Activated naive CD4-positive, alpha-beta T cell treated with Interleukin-2 at 50 U/mL for 16 hours (primary cell): ENCODE results near the gene FSCB.
"Not testable (repeated sequence)": the region's sequence is repeated elsewhere in the genome, so short reads cannot be mapped to it uniquely, and the experiment has no call there.

Experiments used
- DNase-seq: peaks from one replicate; pipeline ENCODE4 v3.0.0-alpha.2; 2020

The FSCB gene, protein sequence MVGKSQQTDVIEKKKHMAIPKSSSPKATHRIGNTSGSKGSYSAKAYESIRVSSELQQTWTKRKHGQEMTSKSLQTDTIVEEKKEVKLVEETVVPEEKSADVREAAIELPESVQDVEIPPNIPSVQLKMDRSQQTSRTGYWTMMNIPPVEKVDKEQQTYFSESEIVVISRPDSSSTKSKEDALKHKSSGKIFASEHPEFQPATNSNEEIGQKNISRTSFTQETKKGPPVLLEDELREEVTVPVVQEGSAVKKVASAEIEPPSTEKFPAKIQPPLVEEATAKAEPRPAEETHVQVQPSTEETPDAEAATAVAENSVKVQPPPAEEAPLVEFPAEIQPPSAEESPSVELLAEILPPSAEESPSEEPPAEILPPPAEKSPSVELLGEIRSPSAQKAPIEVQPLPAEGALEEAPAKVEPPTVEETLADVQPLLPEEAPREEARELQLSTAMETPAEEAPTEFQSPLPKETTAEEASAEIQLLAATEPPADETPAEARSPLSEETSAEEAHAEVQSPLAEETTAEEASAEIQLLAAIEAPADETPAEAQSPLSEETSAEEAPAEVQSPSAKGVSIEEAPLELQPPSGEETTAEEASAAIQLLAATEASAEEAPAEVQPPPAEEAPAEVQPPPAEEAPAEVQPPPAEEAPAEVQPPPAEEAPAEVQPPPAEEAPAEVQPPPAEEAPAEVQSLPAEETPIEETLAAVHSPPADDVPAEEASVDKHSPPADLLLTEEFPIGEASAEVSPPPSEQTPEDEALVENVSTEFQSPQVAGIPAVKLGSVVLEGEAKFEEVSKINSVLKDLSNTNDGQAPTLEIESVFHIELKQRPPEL

DNA sequence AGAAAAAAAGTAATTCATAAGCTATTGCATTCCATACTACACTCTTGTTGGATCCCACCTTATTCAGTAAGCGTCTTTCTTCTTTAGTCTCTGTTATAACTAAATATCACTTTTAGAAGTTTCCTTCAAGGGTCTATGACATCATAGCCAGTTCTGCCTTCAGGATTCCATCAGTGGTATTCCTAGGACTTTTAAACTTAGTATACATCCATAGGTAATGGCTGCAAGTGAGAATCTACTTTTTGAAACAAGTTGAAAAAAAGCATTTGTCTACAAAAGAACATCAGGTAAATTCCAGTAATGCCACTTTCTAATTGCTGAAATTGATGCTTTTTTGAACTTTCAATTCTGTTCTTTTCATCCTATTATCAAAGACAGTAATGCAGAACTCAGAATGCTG, at the start of gene FSCB:
TSS of gene FSCB (minus strand) at position 101 of the 400 bp plus-strand sequence. CDS start 296 bp downstream, outside the sequence.
- no peak for DNase-seq

DNA sequence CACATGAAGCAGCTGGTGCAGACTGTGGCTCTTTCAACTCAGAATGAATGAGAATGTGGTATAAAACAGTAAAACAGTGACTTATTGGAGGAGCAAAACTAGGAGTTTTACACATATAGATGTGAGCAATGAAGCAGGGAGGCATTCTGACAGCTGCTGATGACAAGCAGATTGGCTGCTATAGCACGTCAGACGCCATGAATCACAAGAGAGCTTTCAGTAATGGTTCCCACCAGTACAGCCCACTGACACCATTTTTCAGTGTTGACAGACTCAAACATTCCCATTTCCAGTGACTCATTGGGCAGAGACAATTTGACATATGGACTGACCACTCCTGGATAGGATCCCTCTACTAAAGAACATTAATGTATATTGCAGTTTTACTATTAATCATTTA, 24.6 kb upstream of the FSCB start:
- DNase-seq = no peak

DNA sequence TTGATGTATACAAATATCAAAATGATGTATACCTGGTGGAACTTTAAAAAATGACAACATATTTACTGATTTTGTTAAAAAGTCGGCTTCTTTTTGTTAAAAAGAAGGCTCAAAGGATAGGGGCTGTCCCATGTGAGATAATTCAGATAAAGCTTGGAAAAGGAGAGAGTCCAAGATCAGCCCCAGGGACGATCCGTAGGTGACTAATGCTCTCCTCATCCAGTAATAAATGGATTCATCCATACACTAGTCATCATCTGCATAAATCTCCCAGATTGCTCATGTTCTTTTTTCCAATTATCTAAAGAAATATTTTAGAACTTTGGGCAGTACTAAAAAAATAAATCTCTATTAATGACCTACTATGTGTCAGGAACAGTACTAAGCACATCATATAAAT, 23.4 kb upstream of the FSCB start:
- DNase-seq = no peak

DNA sequence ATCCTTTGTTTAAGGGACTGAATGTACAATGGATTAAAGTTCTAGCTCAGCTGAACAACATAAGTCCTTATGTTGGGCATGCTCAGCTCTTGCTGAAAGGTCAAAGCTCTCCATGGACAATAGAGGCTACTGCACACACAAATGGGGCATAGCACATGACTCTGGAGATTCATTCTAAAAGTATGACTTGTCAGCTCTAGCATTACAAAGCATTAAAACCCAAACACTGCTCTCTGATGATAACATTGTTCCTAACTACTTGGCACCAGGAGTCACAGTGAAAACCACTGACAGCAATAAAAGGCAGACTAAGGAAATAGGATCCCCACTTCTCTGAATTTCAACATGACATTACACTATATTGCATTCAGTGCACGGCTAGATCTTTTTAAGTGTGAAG, 21.9 kb upstream of the FSCB start:
- DNase-seq = no peak

DNA sequence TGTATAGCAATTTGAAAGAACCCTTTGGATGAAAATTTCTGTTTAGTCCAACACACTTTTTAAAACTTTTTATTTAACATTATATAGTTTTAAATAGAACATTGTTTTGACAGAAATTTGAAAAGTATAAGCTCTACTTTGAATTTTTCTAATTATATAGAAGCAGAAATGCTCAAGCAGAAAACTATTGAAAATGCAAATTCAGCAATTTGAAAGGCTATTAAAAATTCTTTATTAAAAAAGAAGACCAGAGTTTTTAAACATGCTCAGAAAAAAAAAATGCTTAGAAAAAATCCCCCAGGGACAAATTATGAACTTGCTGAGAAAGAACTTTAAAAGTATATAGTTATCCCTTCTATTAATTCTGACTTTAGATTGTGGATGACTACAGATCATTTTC, 21.1 kb upstream of the FSCB start:
- DNase-seq = no peak

DNA sequence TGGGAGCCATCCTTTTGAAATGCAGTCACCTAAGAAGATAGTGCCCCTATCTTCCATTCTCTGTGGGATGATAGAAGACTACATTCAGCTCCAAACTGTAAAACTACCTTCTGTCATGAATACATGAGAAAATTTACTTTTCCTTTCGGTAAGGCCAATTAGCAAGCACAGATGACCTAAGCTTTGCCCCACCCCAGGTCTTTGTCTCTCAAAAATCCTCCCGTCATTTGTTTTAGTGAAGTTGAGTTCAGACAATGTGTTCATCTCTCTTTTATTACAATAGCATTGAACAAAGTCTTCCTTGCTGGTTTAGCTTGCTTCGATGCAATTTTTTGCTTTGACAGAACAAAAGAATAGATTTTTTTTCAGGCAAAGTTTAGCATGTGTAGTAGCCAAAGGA, 18.2 kb upstream of the FSCB start:
- no peak for DNase-seq

DNA sequence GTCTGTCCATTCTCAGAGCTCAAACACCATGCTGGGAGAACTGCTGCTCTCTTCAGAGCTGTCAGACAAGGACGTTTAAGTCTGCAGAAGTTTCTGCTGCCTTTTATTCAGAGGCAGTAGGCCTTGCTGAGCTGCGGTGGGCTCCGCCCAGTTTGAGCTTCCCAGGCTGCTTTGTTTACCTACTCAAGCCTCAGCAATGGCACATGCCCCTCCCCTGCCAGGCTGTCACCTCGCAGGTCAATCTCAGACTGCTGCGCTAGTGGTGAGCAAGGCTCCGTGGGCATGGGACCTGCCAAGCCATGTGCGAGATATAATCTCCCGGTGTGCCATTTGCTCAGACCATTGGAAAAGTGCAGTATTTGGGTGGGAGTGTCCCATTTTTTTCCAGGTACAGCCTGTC, 8.6 kb upstream of the FSCB start:
- not testable (repeated sequence) for DNase-seq

DNA sequence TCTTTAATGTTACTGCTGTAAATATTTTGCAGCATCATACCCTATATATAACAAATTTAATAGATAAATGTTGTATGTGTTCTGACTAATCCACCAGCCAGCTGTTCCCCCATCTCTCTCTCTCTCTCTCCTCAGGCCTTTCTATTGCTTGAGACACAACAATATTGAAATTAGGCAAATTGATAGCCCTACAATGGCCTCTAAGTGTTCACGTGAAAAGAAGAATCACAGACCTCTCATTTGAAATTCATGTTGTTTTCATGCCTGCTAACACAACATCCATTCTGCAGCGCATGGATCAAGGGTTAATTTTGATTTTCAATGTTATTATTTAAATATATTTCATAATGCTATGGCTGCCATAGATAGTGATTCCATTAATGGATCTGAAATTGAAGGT, 1.8 kb upstream of the FSCB start:
- no peak for DNase-seq

DNA sequence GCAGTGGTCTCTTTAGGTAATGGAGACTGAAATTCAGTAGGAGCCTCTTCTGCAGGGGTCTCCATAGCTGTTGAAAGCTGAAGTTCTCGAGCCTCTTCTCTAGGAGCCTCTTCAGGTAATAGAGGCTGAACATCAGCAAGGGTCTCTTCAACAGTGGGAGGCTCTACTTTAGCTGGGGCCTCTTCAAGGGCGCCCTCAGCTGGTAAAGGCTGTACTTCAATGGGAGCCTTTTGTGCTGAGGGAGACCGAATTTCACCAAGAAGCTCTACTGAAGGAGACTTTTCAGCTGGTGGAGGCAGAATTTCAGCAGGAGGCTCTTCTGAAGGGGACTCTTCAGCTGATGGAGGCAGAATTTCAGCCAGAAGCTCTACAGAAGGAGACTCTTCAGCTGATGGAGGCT, 1.5 kb downstream of the FSCB start:
- DNase-seq = no peak

DNA sequence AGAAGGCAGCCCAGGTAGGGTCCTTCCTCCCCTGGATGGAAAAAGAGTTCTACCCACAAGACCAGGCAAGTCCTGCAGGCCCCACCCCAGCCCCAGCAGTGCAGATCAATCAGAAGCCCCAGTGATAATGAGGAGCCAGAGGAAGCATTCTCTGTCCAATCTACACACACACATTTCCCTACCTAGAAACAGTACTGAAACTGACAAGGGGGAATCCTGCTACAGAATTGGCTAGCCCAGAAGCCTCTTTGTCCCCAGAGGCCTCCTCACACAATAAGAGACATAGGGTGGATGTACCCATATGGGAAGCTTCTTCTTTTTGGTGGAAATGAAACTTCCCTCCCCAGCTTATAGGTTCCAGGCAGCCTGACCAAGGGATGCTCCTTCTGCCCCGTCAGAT, 9.9 kb downstream of the FSCB start:
- no peak for DNase-seq

DNA sequence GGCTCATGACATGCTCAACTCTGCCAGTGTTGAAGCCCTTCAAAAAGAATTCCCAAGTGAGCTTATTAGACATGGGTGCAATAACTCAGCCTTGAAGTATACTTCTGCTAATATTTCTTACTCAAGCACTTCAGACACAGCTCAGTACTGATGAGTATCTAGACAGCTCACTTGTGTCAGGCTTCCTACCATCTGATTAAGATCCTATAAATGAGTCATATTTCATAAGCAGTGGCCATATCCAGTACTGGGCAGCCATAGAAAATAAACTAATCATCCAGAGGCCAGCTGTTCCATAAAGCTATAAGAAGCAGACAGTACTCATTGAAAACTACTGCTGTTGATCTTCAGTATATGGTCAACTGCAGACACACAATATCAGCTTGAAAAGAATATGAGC, 12.9 kb downstream of the FSCB start:
- no peak for DNase-seq

DNA sequence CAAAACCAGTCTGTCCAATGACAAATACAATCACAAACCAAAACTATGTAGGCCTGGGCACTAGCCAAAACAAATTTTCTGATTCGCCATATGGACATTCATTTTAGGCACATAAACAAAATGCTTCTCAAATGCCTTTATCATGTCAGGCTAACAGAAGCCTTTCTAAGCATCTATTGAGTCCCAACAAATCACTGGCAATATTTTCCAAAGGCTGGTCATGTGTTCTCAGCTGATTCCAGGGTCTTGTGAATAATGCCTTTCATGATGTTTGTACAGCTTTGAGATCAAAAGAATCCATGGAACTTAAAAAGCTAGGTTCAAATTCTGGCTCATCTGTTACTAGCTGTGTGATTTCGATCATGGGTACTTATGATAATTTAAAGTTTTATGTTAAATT, 16.1 kb downstream of the FSCB start:
- DNase-seq = no peak

DNA sequence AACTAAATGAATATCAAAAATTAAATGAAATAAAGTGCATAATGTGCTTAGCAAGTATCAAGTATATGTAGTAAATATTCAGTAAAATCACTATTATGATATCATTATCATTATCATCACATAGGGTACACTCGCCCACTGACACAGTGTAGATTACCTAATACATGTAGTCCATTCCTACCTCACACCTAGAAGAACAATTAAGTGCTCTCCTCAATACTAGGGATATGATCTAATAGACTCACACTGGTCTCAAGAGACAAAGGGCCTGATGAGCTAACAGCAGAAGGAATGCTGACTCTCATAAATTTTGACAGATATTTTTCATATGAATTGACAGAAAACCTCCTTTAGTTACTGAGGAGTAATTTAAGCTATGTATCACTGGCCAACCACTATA, 29.1 kb downstream of the FSCB start:
- DNase-seq = no peak

DNA sequence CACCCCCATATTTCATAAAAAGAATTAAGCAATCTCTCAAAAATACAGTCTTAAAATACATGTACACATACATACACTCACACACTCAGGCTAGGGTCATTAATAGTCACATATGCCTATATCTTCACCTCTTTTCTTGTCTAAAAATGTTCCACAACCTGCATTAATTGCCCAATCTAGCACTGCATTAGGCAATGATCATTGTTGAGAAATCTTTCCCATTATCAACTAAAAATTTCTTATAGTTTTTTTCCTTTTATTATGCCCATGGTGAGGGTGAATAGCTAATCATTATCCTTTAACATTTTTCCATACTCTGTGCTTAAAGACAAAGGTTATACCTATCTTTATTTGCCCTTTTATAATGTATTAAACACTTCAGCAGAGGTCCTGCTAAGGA, 38.3 kb downstream of the FSCB start:
- DNase-seq = no peak

DNA sequence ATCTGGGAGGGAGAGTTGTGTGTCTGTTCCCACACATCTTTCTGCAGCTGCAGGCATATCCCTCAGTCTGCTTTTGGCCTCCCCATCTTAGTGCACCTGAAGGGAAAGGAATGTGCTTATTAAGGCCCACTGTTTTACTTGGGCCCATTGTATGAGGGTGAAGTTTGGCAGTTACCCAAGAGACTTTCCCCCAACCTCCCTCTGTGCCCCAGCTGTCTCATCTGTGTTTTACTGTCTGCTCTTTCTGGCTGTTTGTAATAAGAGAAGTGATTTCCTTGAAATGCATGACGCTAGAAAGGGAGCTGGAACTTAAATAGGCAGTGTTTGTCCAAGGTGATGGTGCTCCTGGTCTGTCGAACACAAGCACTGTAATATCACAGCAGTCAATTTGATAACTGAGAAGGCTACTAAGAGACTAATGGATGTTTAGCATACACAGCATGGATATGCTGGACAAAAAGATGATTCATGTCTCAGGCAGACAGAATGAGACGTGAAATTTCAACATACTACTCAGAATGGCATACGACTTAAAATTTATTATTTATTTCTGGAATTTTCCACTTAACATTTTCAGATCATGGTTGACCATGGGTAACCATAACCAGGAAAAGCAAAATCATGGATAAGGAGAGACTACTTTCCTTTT, 43.6 kb downstream of the FSCB start:
- no peak for DNase-seq

DNA sequence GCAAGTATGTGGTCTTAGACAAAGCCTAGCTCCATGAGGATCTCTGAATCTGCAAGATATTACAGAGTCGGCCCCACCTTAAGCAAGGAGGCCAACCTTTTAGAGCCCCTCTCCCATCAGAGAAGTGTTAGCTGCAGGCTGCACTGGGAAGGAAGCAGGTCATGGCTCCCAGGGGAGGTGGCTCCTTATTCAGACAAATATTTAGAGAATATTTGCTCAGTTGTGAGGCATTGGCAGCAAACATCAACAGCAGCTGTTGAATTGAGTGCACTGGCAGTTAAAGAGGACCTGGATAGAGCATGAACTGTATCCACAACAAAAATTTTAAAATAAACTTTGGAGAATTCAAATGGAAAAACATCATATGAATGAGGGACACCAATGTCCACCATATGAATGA, 44.7 kb downstream of the FSCB start:
- no peak for DNase-seq

DNA sequence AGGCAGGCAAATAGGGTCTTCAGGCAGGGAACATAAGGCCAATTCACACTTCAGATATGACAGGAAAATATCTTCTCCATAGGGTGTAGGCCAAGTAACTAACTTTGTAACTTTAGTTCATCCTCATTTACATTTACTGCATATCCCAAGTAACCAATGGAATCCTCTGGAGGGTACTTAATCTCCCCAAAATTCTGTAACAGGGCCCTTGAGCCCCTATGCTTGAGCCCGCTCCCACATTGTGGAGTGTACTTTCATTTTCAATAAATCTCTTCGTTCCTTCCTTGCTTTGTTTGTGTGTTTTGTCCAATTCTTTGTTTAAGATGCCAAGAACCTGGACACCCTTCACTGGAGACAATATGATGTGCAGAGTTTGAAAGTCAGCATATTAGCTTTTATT, 45.3 kb downstream of the FSCB start:
- DNase-seq = no peak
